MG63 (cell line): ENCODE data around the gene SND1. TPM values are rescaled to one million over a fixed set of nuclear protein-coding genes. Genes with fewer than 3 reads are reported as not detected.
A peak's percentile ranks its signal among the peaks of the same experiment; 100 is the strongest.
"Not testable (repeated sequence)": the region's sequence is repeated elsewhere in the genome, so short reads cannot be mapped to it uniquely, and the experiment has no call there.

Experiments
- DNase-seq: peaks from one replicate; pipeline ENCODE4 v3.0.0-alpha.2; 2020
- H3K27me3 ChIP-seq: fragments of 250-450 bp; sonication (Bioruptor Pico); 2 replicates; pipeline ENCODE4 v1.5.1; 2020; ENCODE audit warnings: mild to moderate bottlenecking, moderate library complexity
- H3K36me3 ChIP-seq: fragments of 250-450 bp; sonication (Bioruptor Pico); 2 replicates; pipeline ENCODE4 v1.5.1; 2020; ENCODE audit warnings: mild to moderate bottlenecking, moderate library complexity
- H3K4me3 ChIP-seq: fragments of 250-450 bp; sonication (Bioruptor Pico); 2 replicates; pipeline ENCODE4 v1.5.1; 2020; ENCODE audit warnings: mild to moderate bottlenecking, moderate library complexity
- H3K9me3 ChIP-seq: fragments of 250-450 bp; sonication (Bioruptor Pico); 2 replicates; pipeline ENCODE4 v1.5.1; 2020; ENCODE audit warnings: mild to moderate bottlenecking, moderate library complexity
- total RNA-seq: library from RNA; depleted of rRNA; stranded (reverse); fragments of >200 nt; shearing (Covaris generic); gene quantifications from 2 replicates; pipeline ENCODE4 v1.2.3, GENCODE V29; 2014; ENCODE audit warnings: low replicate concordance

SND1 gene
- total RNA-seq, 1 experiment from 2014 or later: 66.4 TPM

GRCh38 chr7:127674361-127674760 lies 22.4 kb downstream of the SND1 start:
- DNase-seq: peak; percentile 26
- H3K27me3 ChIP-seq: no peaks in the 10 kb centered on the region
- H3K4me3 ChIP-seq: no peak overlapping the region
- peaks cover 17% of the 10 kb centered on the region; the same call in 1 of the 2 replicates for H3K36me3 ChIP-seq
- H3K9me3 ChIP-seq: no peaks in the 10 kb centered on the region

- DNase-seq, H3K9me3 ChIP-seq, H3K4me3 ChIP-seq, H3K27me3 ChIP-seq: not testable (repeated sequence)
- H3K36me3 ChIP-seq: peaks cover 17% of the 10 kb centered on the region; the same call in 1 of the 2 replicates
These were observed 22.9 kb downstream of the SND1 start for GRCh38 chr7:127674923-127675322.

- no peak for DNase-seq
- Histone ChIP-seq H3K36me3 (peaks cover 17% of the 10 kb centered on the region; the same call in 1 of the 2 replicates), H3K9me3 (no peaks in the 10 kb centered on the region), H3K27me3 (no peaks in the 10 kb centered on the region), H3K4me3 (no peak overlapping the region)
These were observed 23.7 kb downstream of the SND1 start for GRCh38 chr7:127675721-127676120.

GRCh38 chr7:127677433-127678230 lies 25.6 kb downstream of the SND1 start:
- H3K36me3 ChIP-seq: peaks cover 17% of the 10 kb centered on the region
- H3K9me3 ChIP-seq: no peaks in the 10 kb centered on the region
- no peak overlapping the region for H3K4me3 ChIP-seq
- no peaks in the 10 kb centered on the region for H3K27me3 ChIP-seq
- DNase-seq: no peak

GRCh38 chr7:127678337-127678736 lies 26.3 kb downstream of the SND1 start:
- DNase-seq: peak; percentile 43
- H3K9me3 ChIP-seq: no peaks in the 10 kb centered on the region
- H3K27me3 ChIP-seq: no peaks in the 10 kb centered on the region
- H3K4me3 ChIP-seq: no peak overlapping the region
- H3K36me3 ChIP-seq: peaks cover 17% of the 10 kb centered on the region

GRCh38 chr7:127678947-127679346 lies 27.0 kb downstream of the SND1 start:
- H3K27me3 ChIP-seq: no peaks in the 10 kb centered on the region
- peak; percentile 30 for DNase-seq
- H3K9me3 ChIP-seq: no peaks in the 10 kb centered on the region
- peaks cover 17% of the 10 kb centered on the region for H3K36me3 ChIP-seq
- no peak overlapping the region for H3K4me3 ChIP-seq

GRCh38 chr7:127680983-127681382 lies 29.0 kb downstream of the SND1 start:
- no peaks in the 10 kb centered on the region for H3K9me3 ChIP-seq
- no peak overlapping the region for H3K4me3 ChIP-seq
- no peak for DNase-seq
- H3K36me3 ChIP-seq: peaks cover 14% of the 10 kb centered on the region
- no peaks in the 10 kb centered on the region for H3K27me3 ChIP-seq

- H3K36me3 ChIP-seq: peaks cover 11% of the 10 kb centered on the region
- H3K4me3 ChIP-seq: no peak overlapping the region
- DNase-seq: no peak
- no peaks in the 10 kb centered on the region for H3K27me3 ChIP-seq
- H3K9me3 ChIP-seq: no peaks in the 10 kb centered on the region
These were observed 30.1 kb downstream of the SND1 start for GRCh38 chr7:127682140-127682539.

GRCh38 chr7:127683776-127684681 lies 32.0 kb downstream of the SND1 start:
- Histone ChIP-seq H3K4me3 (no peak overlapping the region), H3K36me3 (peaks cover 17% of the 10 kb centered on the region), H3K27me3 (no peaks in the 10 kb centered on the region), H3K9me3 (no peaks in the 10 kb centered on the region)
- no peak for DNase-seq

GRCh38 chr7:127689194-127689772 lies 37.3 kb downstream of the SND1 start:
- peaks cover 31% of the 10 kb centered on the region for H3K36me3 ChIP-seq
- H3K4me3 ChIP-seq: no peak overlapping the region
- H3K9me3 ChIP-seq: no peaks in the 10 kb centered on the region
- no peaks in the 10 kb centered on the region for H3K27me3 ChIP-seq
- DNase-seq: no peak

- no peak for DNase-seq
- Histone ChIP-seq H3K4me3 (no peak overlapping the region), H3K36me3 (peaks cover 37% of the 10 kb centered on the region)
These were observed 38.3 kb downstream of the SND1 start for GRCh38 chr7:127690337-127690736.

GRCh38 chr7:127690806-127691205 lies 38.8 kb downstream of the SND1 start:
- no peaks in the 10 kb centered on the region for H3K9me3 ChIP-seq
- H3K4me3 ChIP-seq: no peak overlapping the region
- H3K36me3 ChIP-seq: peaks cover 38% of the 10 kb centered on the region
- no peak for DNase-seq
- no peaks in the 10 kb centered on the region for H3K27me3 ChIP-seq

More at GRCh38 chr7:127690337-127690736, 38.3 kb downstream of the SND1 start:
- Histone ChIP-seq H3K9me3 (no peaks in the 10 kb centered on the region), H3K27me3 (no peaks in the 10 kb centered on the region)

GRCh38 chr7:127692200-127692599 lies 40.2 kb downstream of the SND1 start:
- H3K27me3 ChIP-seq: no peaks in the 10 kb centered on the region
- H3K9me3 ChIP-seq: no peaks in the 10 kb centered on the region
- DNase-seq: no peak
- H3K36me3 ChIP-seq: peaks cover 33% of the 10 kb centered on the region
- H3K4me3 ChIP-seq: no peak overlapping the region

- Histone ChIP-seq H3K9me3 (no peaks in the 10 kb centered on the region), H3K36me3 (peaks cover 56% of the 10 kb centered on the region), H3K4me3 (no peak overlapping the region), H3K27me3 (no peaks in the 10 kb centered on the region)
- DNase-seq: no peak
These were observed 47.9 kb downstream of the SND1 start for GRCh38 chr7:127699853-127700252.

GRCh38 chr7:127702052-127702652 lies 50.2 kb downstream of the SND1 start:
- Histone ChIP-seq H3K27me3 (no peaks in the 10 kb centered on the region), H3K36me3 (peaks cover 64% of the 10 kb centered on the region), H3K4me3 (no peak overlapping the region), H3K9me3 (no peaks in the 10 kb centered on the region)
- DNase-seq: no peak

GRCh38 chr7:127702938-127703337 lies 50.9 kb downstream of the SND1 start:
- Histone ChIP-seq H3K27me3 (no peaks in the 10 kb centered on the region), H3K9me3 (no peaks in the 10 kb centered on the region), H3K36me3 (peaks cover 64% of the 10 kb centered on the region), H3K4me3 (no peak overlapping the region)
- DNase-seq: peak; percentile 68

- peaks cover 69% of the 10 kb centered on the region for H3K36me3 ChIP-seq
- H3K9me3 ChIP-seq: no peaks in the 10 kb centered on the region
- H3K4me3 ChIP-seq: no peak overlapping the region
- DNase-seq: no peak
- H3K27me3 ChIP-seq: no peaks in the 10 kb centered on the region
These were observed 52.2 kb downstream of the SND1 start for GRCh38 chr7:127704211-127704610.
